Neural cell (in vitro differentiated cells): ENCODE results near the gene REEP6. TPM values are rescaled to one million over a fixed set of nuclear protein-coding genes. Genes with fewer than 3 reads are reported as not detected.

Experiments
- H2AFZ ChIP-seq: fragments of 200-600, 300-800 bp; sonication (generic), shearing (Covaris generic); 2 replicates; pipeline ENCODE4 v1.6.0; 2014; ENCODE audit warnings: low read depth, mild to moderate bottlenecking, antibody characterized with exemption, low read length, moderate library complexity
- H3F3A ChIP-seq: fragments of 200-600 bp; shearing (Covaris generic); 2 replicates; pipeline ENCODE4 v1.6.1; 2016; ENCODE audit warnings: mild to moderate bottlenecking, moderate library complexity, mixed read lengths, antibody characterized with exemption, low read length; ENCODE audit not compliant: insufficient read depth, poor library complexity, severe bottlenecking
- H3K27ac ChIP-seq: fragments of 200-600, 300-800 bp; sonication (generic), shearing (Covaris generic); 2 replicates; pipeline ENCODE4 v1.5.1; 2014; ENCODE audit warnings: mild to moderate bottlenecking, low read length, moderate library complexity
- H3K27me3 ChIP-seq: fragments of 300-800, 200-600 bp; sonication (generic), shearing (Covaris generic); 2 replicates; pipeline ENCODE4 v1.6.0; 2014; ENCODE audit warnings: mild to moderate bottlenecking, low read depth, low read length, moderate library complexity; ENCODE audit not compliant: insufficient read depth
- H3K36me3 ChIP-seq: fragments of 300-800, 200-600 bp; sonication (generic), shearing (Covaris generic); 2 replicates; pipeline ENCODE4 v1.5.1; 2014; ENCODE audit warnings: mild to moderate bottlenecking, antibody characterized with exemption, low read length, moderate library complexity; ENCODE audit not compliant: insufficient read depth
- H3K4me2 ChIP-seq: fragments of 300-800, 200-600 bp; sonication (generic), shearing (Covaris generic); 2 replicates; pipeline ENCODE4 v1.6.0; 2014; ENCODE audit warnings: mild to moderate bottlenecking, low read length
- H3K4me3 ChIP-seq: fragments of 300-800, 200-600 bp; sonication (generic), shearing (Covaris generic); 2 replicates; pipeline ENCODE4 v1.5.1; 2014; ENCODE audit warnings: mild to moderate bottlenecking, low read length, moderate library complexity
- H3K79me2 ChIP-seq: fragments of 200-600 bp; shearing (Covaris generic); replicated peaks from 2 replicates; pipeline ENCODE4 v1.6.0; 2014; ENCODE audit warnings: mild to moderate bottlenecking, low read length, moderate library complexity; ENCODE audit not compliant: insufficient read depth
- H3K9ac ChIP-seq: fragments of 300-800, 200-600 bp; sonication (generic), shearing (Covaris generic); 2 replicates; pipeline ENCODE4 v1.6.1; 2016; ENCODE audit warnings: mild to moderate bottlenecking, low read length, mixed read lengths
- H3K9me2 ChIP-seq: fragments of 200-600 bp; shearing (Covaris generic); 2 replicates; pipeline ENCODE4 v1.6.1; 2016; ENCODE audit warnings: mild to moderate bottlenecking, low read length, mixed read lengths; ENCODE audit not compliant: insufficient read depth
- H3K9me3 ChIP-seq: fragments of 200-600, 300-800 bp; sonication (generic), shearing (Covaris generic); 2 replicates; pipeline ENCODE4 v1.6.1; 2016; ENCODE audit warnings: mild to moderate bottlenecking, mixed run types, low read length, moderate library complexity, mixed read lengths
- H4K20me1 ChIP-seq: fragments of 200-600 bp; shearing (Covaris generic); 2 replicates; pipeline ENCODE4 v1.6.1; 2016; ENCODE audit warnings: mild to moderate bottlenecking, mixed run types; ENCODE audit not compliant: insufficient read depth
- CTCF ChIP-seq: fragments of 450-650 bp; IDR thresholded peaks from 2 replicates; pipeline ENCODE4 v1.5.1; 2014; ENCODE audit warnings: antibody characterized with exemption, mild to moderate bottlenecking, moderate library complexity; ENCODE audit not compliant: poor library complexity, severe bottlenecking
- EP300 ChIP-seq: fragments of 450-650 bp; conservative IDR thresholded peaks from 2 replicates; pipeline ENCODE4 v1.6.1; 2014; ENCODE audit warnings: antibody characterized with exemption, mild to moderate bottlenecking, moderate library complexity; ENCODE audit not compliant: poor library complexity, severe bottlenecking
- EZH2 ChIP-seq: fragments of 200-600, 300-800 bp; shearing (Covaris generic), sonication (generic); IDR thresholded peaks from 2 replicates; pipeline ENCODE4 v1.6.1; 2014; ENCODE audit warnings: antibody characterized with exemption, low read length, borderline replicate concordance, mild to moderate bottlenecking; ENCODE audit not compliant: insufficient read depth, poor library complexity, severe bottlenecking
- MXI1 ChIP-seq: fragments of 450-650 bp; conservative IDR thresholded peaks from 2 replicates; pipeline ENCODE4 v1.6.1; 2014; ENCODE audit warnings: antibody characterized with exemption, mild to moderate bottlenecking; ENCODE audit not compliant: poor library complexity, severe bottlenecking
- POLR2AphosphoS5 ChIP-seq: IDR thresholded peaks from 2 replicates; pipeline ENCODE4 v1.6.1; 2012
- RAD21 ChIP-seq: fragments of 450-650 bp; conservative IDR thresholded peaks from 2 replicates; pipeline ENCODE4 v1.6.1; 2014; ENCODE audit warnings: antibody characterized with exemption, mild to moderate bottlenecking, moderate library complexity
- REST ChIP-seq: IDR thresholded peaks from 2 replicates; pipeline ENCODE4 v1.6.1; 2012; ENCODE audit warnings: borderline replicate concordance
- SMC3 ChIP-seq: fragments of 450-650 bp; conservative IDR thresholded peaks from 2 replicates; pipeline ENCODE4 v1.6.1; 2014; ENCODE audit warnings: antibody characterized with exemption, mild to moderate bottlenecking, moderate library complexity; ENCODE audit not compliant: poor library complexity
- TAF1 ChIP-seq: IDR thresholded peaks from 2 replicates; pipeline ENCODE4 v1.6.1; 2012; ENCODE audit warnings: low read depth
- polyA plus RNA-seq: library from polyadenylated mRNA; depleted of rRNA; stranded (reverse); fragments of >200 nt; gene quantifications from 2 replicates; pipeline ENCODE4 v1.2.3, GENCODE V29; 2014

Gene REEP6
- polyA plus RNA-seq, 1 donor from 2014 or later = 10.7 TPM

GRCh38 chr19:1526979-1527649 is 36.1 kb downstream of the REEP6 start:
- Histone ChIP-seq H3K4me2 (no peak overlapping the region), H4K20me1 (no peaks in the 10 kb centered on the region), H3K79me2 (no peaks in the 10 kb centered on the region), H3K4me3 (no peak overlapping the region), H3K9me2 (no peaks in the 10 kb centered on the region), H3F3A (no peaks in the 10 kb centered on the region), H3K27me3 (peaks cover 24% of the 10 kb centered on the region), H3K9me3 (no peaks in the 10 kb centered on the region), H3K36me3 (no peaks in the 10 kb centered on the region), H2AFZ (no peak overlapping the region), H3K27ac (no peak overlapping the region), H3K9ac (no peak overlapping the region)
- TF ChIP-seq TAF1 (no peak), POLR2AphosphoS5 (no peak), CTCF (no peak), EZH2 (no peak), MXI1 (no peak), REST (no peak), EP300 (no peak), SMC3 (no peak), RAD21 (no peak)

GRCh38 chr19:1527650-1528309 is 36.8 kb downstream of the REEP6 start:
- no peaks in the 10 kb centered on the region for H3F3A ChIP-seq
- TF ChIP-seq SMC3 = no peak
- TF ChIP-seq EP300 = no peak
- TF ChIP-seq MXI1 = no peak
- TF ChIP-seq REST = no peak
- TF ChIP-seq RAD21 = no peak
- TF ChIP-seq EZH2 = no peak
- TF ChIP-seq TAF1 = no peak
- TF ChIP-seq CTCF = no peak
- TF ChIP-seq POLR2AphosphoS5 = no peak
- H3K27me3 ChIP-seq = peaks cover 22% of the 10 kb centered on the region
- no peaks in the 10 kb centered on the region for H4K20me1 ChIP-seq
- H2AFZ ChIP-seq = no peak overlapping the region
- no peaks in the 10 kb centered on the region for H3K36me3 ChIP-seq
- H3K4me2 ChIP-seq = no peak overlapping the region
- H3K9me3 ChIP-seq = no peaks in the 10 kb centered on the region
- H3K9ac ChIP-seq = no peak overlapping the region
- H3K4me3 ChIP-seq = no peak overlapping the region
- no peaks in the 10 kb centered on the region for H3K79me2 ChIP-seq
- H3K9me2 ChIP-seq = no peaks in the 10 kb centered on the region
- H3K27ac ChIP-seq = no peak overlapping the region
